GM13976 (cell line): ENCODE measurements around the gene WDR1.

Source experiments
- DNase-seq: peaks from one replicate; pipeline ENCODE4 v3.0.0; 2012; ENCODE audit warnings: low spot score
- in situ Hi-C: fragments of 300-500 bp; cut with MboI; formaldehyde crosslinking; loops from one replicate; pipeline ENCODE4 v1.12.0; 2022; ENCODE audit warnings: low sequenced_read_pairs, mixed read lengths, inconsistent platforms; ENCODE audit not compliant: unreplicated experiment
- TF ChIP-seq, protein P1 (sequence below): IDR thresholded peaks from 2 replicates; pipeline ENCODE4 v1.5.1; 2012; ENCODE audit warnings: borderline replicate concordance, mild to moderate bottlenecking; ENCODE audit not compliant: insufficient read depth; ENCODE audit errors: extremely low read depth, missing control alignments, control extremely low read depth

Gene WDR1

DNA sequence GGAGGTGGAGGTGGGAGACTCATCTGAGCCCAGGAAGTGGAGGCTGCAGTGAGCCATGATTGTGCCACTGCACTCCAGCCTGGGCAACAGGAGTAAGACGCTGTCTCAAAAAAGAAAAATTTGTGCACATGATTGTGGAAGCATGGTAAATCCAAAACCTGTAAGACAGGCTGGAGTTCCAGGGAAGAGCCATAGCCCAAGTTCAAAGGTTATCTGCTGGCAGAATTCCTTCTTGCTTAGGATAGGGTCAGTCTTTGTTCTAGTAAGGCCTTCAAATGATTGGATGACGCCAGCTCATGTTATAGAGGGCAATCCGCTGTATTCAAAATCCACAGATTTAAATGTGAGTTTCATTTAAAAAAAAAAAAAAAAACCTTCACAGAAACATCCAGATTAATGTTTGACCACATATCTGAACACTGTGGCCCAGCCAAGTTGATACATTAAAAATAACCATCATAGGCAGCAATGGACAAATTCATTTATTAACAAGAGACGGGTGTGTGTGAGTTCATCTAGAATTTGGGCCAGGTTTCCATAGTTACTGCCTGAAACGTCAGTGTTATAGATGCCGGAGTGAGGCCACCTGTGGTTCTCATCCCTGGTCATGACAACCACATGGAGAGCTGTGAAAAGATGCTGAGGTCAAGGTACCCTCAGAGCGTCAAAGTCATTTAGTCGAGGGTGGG lies 60.1 kb downstream of the WDR1 start:
- in situ Hi-C loops = no loop called here
- TF ChIP-seq, protein P1, sequence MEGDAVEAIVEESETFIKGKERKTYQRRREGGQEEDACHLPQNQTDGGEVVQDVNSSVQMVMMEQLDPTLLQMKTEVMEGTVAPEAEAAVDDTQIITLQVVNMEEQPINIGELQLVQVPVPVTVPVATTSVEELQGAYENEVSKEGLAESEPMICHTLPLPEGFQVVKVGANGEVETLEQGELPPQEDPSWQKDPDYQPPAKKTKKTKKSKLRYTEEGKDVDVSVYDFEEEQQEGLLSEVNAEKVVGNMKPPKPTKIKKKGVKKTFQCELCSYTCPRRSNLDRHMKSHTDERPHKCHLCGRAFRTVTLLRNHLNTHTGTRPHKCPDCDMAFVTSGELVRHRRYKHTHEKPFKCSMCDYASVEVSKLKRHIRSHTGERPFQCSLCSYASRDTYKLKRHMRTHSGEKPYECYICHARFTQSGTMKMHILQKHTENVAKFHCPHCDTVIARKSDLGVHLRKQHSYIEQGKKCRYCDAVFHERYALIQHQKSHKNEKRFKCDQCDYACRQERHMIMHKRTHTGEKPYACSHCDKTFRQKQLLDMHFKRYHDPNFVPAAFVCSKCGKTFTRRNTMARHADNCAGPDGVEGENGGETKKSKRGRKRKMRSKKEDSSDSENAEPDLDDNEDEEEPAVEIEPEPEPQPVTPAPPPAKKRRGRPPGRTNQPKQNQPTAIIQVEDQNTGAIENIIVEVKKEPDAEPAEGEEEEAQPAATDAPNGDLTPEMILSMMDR = no peak

DNA sequence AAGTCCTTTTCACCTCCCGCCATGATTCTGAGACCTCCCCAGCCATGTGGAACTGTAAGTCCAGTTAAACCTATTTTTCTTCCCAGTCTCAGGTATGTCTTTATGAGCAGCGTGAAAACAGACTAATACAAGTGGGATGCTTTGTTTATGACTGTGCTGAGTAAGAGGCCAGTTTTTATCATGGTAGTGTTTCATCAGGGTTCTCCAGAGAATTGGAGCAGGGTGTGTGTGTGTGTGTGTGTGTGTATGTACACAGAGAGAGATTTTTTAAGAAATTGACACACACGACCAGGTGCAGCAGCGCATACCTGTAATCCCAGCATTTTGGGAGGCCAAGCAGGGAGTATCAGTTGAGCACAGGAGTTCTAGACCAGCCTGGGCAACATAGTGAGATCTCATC lies 60.7 kb downstream of the WDR1 start:
- DNase-seq = no peak
- TF ChIP-seq, protein P1 = no peak
- in situ Hi-C loops = no loop called here

More for the DNA sequence above, 60.1 kb downstream of the WDR1 start:
- no peak for DNase-seq

DNA sequence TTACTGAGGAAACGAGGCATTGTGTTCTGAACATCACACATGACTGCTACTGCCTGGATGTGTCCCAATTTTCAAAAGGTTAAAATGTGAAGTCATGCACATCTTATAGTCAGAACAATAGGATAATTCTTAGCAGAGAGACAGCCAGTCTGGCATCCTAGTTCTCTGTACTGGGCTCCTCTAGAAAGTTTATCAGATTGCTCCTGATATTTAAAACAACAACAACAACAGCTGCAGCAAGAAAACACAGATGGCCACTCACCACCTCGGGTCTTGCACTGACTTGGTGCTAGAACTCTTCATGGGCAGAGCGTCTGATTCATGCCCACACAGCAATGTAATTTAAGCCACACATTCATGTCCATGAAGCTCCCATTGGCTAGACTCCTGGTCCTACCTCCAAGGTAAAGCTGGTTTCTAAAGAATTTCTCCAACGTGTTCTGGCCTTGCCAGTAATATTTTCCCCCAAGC lies 62.0 kb downstream of the WDR1 start:
- DNase-seq = no peak
- in situ Hi-C loops = no loop called here
- TF ChIP-seq, protein P1 = no peak

DNA sequence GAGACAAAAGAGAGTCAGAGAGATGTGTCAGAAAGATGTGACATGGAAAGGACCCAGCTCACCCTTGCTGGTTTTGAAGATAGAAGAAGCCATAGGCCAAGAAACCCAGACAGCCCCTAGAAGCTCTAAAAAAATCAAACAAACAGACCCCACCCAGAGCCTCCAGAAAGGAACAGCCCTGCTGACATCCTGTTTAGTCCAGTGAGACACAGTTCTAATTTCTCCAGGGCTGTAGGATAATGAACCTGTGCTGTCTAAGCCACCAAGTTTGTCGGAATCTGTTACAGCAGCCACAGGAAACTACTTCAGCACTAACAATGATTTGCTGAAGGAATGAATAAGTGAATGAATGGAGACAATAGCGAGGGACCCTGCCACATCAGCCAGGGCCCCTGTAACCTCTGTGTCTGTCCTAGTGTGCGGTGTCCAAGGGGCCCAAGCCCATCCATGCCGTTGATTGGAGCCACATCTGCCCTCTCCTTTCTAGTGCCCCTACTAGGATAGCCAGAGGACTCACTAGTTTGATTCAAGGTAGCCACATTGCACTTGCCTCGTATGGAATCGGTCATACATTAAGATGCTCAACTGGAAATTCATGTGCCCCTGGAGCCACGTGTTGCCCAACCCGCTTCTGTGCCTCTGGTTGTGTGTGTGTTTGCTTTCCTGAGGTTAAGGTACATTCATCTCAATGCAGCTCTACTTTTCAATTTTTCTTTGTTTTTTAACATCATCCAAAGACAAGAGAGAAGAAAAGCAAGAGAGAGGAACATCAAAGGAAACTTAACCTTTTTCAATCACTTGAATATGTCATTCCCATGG lies 62.8 kb downstream of the WDR1 start:
- TF ChIP-seq, protein P1 = no peak
- no peak for DNase-seq
- in situ Hi-C loops = no loop called here

DNA sequence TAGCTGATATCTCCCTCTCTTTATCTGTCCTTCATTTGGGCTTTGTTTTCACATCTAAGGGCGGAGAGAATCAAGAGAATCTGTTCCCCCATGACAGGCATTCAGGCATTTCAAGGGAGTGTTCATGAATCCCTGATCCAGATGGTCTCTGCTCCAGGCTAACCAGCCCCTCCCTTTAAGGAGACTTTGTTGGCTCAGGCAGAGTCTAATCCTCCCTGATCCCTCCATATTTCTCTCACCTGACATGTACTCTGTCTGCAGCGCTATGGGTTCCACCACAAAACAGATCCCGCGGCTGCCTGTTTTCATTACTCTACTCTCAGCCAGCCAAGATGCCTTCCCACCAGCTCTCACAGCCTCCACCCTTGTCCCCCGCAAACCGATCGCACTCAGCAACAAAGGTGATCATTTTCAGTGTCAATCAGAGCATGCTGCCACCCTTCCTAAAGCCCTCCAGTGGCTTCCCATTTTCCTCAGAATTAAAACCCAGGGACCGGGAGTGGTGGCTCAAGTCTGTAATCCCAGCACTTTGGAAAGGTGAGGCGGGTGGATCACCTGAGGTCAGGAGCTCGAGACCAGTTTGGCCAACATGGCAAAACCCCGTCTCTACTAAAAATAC lies 65.0 kb downstream of the WDR1 start:
- no peak for DNase-seq
- TF ChIP-seq, protein P1 = no peak
- in situ Hi-C loops = no loop called here

DNA sequence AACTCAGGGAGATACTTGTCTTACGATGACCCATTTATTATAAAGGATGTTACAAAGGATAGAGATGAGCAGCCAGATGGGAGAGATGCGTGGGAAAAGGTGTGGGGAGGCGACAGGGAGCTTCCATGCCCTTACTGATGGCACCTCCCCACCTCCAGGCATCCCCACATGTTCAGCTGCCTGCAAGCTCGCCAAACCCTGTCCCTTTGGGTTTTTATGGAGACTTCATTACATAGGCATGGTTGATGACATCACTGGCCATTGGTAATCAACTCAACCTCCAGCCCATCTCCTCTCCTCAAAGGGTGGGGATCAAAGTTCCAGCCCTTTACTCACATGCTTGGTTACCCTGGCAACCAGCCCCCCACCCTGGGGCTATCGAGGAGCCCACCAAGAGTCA lies 65.9 kb downstream of the WDR1 start:
- no peak for DNase-seq
- TF ChIP-seq, protein P1 = no peak
- in situ Hi-C loops = no loop called here
